ENCODE results near the gene PRDM16. TPM values are rescaled to one million over a fixed set of nuclear protein-coding genes. Genes with fewer than 3 reads are reported as not detected.

The PRDM16 gene
- total RNA-seq (2014; rRNA removed; shearing (Covaris generic)): 0.10 TPM in 1 of 2 replicates, not detected in the other

DNA sequence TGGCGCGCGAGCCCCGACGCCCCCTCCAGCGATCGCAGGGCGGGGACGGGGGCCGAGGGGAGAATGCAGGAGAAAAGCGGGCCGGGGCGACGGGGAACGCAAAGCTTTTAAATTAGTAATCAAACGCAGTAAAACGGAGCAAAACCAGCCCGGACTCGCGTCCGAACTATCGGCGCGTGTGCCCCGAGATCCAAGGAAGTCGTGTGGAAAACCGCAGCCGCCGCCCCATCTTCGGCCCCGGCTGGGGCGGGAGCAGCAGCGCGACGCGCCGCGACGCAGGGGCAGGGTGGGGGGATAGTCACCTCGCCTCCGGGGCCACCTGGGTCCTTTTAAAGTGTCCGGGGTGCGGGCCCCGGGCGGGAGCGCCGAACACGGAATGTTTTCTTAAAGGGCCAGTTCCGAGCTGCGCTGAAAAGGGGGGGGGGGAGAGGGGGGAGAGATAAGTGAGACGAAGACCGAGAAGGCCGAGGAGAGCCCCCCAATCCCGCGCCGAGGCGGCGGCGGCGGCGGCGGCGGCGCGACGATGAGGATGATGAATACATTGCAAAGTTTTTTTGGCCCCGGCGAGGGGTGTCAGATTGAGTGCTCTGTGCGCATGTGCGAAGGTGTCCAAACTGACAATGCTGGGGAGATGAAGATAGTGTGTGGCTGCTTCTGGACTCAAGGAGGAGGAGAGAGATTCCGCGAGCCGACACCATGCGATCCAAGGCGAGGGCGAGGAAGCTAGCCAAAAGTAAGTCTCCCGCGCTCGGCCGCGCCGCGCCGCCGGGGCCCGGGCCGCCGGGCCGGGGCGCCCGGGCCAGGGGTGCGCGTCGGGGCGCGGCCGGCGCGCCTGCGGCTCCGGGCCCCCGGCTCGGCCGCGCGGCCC lies at the start of gene PRDM16:
PRDM16 (plus strand) TSS at position 640 of the 868 bp plus-strand sequence; CDS start at position 697, 57 bp downstream.
- no peak for DNase-seq (ENCODE audit: low spot score)

DNA sequence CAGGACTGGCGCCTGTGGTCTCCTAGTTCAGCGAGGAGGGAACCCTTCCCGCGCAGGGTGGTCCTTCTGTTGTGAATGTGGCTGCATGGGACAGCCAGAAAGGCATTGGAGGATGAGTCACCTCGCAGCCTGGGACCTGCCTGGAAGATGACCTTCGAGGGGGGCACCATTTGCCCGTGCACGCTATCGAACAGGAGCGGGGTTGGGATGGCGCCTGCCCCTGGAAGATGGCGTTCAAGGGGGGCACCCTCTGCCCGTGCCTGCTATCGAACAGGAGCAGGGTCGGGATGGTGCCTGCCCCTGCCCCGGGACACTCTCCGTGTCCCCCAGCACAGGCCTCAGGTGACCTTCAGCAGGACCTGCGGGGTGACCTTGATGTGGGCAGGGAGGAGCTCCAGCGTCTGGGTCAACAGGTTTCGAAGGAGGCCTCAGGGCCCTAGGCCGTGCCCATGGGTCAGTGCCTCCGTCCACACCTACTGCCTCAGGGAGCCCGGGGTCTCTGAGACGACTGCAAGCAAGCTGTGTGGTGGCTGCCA lies 49.4 kb upstream of the PRDM16 start:
- no peak for DNase-seq (ENCODE audit: low spot score)

DNA sequence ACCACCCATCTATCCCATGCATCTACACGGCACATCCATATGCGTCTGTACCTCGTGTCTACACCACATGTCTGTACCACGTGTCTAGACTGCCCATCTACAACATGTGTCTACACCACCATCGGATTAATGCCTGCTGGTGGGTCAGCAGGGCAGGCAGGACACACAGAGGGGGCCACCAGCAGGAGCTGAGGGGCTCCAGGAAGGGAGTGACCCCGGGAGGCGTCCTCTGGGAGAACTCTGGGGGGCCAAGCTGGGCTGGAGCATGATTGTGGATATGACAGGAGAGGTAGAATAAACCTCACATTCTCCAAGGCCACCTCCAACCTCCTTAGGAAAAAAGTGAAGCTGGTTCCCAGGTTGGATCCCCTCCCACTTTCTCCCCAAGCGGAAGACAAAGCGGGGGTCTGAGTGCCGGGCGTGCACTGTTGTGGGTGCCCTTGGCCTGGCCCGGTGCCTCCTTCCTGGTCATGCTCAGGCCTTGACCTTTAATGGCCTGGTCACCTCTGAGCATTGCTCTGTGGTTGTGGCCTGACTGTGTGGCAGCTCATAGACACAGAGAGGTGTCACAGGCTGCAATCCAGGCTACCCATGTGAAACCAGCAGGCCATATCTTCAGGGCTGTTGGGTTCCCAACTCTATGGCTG lies 48.6 kb upstream of the PRDM16 start:
- DNase-seq (ENCODE audit: low spot score): no peak

DNA sequence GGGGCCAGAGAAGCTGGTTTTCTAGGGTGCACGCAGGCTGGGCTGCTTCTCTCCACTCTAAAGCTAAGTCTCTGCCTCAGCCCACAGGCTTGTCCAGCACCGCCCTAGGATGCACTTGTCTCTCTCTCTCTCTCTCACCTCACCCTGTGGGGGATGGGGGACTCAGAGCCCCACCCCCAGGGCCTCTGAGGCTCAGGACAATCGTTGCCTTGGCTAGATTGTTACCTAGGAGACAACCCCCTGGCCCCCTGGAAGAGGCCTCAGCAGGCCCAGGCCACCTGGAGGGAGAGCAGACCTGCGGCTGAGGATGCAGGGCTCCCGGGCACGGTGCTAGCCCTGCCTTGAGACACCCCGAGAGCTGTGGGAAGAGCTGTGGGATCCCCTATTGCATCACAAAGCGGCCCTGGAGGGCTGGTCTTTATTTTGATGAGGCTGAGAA lies 47.8 kb upstream of the PRDM16 start, which contains the start of gene ACTRT2:
ACTRT2 (plus strand) TSS at position 235 of the 439 bp plus-strand sequence. CDS start 220 bp downstream, outside the sequence.
- no peak for DNase-seq (ENCODE audit: low spot score)

DNA sequence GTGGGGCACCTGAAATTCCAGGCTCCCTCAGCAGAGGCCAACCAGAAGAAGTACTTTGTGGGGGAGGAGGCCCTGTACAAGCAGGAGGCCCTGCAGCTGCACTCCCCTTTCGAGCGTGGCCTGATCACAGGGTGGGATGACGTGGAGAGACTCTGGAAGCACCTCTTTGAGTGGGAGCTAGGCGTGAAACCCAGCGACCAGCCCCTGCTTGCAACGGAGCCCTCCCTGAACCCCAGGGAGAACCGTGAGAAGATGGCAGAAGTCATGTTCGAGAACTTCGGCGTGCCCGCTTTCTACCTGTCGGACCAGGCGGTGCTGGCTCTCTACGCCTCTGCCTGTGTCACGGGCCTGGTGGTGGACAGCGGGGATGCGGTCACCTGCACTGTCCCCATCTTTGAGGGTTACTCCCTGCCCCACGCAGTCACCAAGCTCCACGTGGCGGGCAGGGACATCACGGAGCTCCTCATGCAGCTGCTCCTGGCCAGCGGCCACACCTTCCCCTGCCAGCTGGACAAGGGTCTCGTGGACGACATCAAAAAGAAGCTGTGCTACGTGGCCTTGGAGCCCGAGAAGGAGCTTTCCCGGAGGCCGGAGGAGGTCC lies 47.1 kb upstream of the PRDM16 start:
- DNase-seq (ENCODE audit: low spot score): no peak

DNA sequence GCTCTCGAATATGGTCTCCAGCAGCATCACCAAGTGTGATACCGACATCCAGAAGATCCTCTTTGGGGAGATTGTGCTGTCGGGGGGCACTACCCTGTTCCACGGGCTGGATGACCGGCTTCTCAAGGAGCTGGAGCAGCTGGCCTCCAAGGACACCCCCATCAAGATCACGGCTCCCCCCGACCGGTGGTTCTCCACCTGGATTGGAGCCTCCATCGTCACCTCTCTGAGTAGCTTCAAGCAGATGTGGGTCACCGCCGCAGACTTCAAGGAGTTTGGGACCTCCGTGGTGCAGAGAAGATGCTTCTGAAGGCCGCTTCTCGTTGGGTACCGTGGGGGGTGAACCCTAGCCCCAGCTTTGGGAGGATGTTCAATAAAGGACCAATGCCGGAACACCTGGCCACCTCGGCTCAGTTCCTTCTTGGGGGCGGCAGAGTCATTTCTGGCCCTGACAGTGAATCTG lies 46.5 kb upstream of the PRDM16 start:
- DNase-seq (ENCODE audit: low spot score): no peak

DNA sequence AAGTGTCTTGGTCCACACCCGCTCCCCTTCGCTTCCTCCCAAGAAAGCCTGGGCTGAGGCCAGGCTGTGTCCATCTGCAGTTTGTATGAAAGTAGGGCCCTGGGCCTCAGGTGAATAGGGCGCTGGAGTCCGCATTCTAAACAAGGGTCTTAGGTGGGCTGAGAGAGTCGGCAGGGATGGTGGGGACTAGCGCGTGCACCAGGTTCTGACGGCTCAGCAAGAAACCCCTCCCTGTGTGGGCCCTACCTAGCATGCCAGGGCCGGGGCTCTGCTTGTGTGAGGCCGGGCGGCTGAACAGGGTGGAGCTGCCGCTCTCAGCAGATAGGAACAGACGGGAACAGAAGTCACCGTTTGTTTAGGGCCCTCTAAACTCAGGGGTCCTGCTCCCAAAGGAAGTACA lies 46.0 kb upstream of the PRDM16 start:
- no peak for DNase-seq (ENCODE audit: low spot score)

DNA sequence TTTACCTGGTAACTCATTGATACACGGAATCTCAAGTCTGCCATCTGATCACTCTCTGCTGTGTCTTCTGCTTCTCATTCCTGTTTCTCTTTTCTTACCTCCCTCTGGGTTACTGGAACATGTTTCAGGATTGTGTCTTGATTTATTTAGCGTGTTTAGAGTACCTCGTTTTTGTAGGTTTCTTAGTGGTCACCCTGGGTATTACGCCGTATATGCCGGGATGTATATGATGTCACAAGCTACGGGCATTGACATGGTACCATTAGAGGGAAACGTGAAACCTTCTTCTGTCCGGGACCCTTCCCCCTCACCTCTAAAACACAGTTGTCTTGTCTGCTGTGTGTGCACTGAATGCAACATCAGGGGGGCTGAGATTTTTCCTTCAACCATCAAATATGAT lies 45.0 kb upstream of the PRDM16 start:
- peak; percentile 28 for DNase-seq (ENCODE audit: low spot score)

DNA sequence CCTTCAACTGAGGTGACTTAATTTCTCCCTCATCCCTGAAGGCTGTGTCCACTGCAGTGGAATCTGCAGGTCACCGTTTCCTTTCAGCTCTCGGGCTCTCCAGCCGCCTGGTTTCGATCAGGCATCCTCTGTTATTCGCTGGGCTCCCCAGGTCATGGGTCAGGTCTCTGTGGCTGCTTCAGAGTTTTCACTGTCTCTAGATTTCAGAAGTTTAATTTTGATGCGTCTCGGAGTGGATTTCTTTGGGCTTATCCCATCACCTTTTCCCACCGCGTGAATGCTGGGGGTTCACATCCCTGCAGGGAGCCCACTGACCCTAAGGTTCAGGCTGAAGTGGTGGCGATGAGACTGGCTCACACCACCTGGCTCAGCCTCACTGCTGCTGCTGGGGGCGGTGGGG lies 44.4 kb upstream of the PRDM16 start:
- no peak for DNase-seq (ENCODE audit: low spot score)

DNA sequence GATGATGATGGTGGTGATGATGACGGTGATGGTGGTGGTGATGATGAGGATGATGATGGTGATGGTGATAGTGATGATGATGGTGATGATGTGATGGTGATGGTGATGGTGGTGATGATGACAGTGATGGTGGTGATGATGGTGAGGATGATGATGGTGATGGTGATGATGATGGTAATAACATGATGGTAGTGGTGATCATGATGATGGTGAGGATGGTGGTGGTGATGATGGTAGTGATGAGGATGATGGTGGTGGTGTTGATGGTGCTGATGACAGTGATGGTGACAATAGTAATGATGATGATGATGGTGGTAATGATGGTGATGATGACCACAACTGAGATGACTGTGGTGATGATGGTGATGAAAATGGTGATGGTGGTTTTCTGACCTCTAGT lies 42.9 kb upstream of the PRDM16 start:
- DNase-seq (ENCODE audit: low spot score): no peak

DNA sequence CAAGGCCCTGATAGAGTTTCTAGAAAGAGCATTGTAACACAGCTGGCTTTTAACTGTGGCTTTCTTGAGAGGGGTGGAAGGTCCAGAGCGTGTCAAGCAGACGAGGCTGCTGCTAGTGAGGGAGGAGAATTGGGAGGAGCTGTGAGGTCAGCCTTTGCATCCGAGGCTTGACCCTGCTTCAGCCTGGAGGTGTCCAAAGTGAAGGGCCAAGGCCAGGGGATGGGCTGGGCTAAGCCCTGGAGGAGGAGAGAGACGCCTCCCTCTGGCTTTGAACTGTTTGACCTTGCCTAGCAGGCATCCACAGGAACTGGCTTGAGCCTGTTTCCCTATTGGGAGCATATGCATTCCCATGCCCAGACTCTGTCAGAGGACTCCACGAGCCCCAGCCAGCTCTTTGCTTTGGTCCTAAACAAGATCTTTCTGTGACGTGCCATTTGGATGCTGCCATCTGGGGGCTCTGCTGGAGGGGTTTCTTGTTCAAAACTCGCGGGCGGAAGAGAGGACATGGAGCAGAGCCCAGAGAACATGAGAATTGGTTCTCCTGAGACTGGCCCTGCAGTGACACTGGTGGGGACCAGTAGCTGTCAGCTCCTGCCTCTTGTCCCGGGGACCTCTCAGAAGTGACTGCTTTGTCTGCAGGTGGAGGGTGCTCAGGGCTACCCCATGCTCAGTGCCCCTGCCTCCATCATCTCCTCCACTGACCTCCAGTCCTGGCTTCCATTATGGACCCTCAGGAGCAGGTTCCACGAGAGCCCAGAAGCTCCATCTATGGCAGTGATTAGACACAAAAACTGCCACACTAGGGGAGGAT lies 42.2 kb upstream of the PRDM16 start:
- no peak for DNase-seq (ENCODE audit: low spot score)

DNA sequence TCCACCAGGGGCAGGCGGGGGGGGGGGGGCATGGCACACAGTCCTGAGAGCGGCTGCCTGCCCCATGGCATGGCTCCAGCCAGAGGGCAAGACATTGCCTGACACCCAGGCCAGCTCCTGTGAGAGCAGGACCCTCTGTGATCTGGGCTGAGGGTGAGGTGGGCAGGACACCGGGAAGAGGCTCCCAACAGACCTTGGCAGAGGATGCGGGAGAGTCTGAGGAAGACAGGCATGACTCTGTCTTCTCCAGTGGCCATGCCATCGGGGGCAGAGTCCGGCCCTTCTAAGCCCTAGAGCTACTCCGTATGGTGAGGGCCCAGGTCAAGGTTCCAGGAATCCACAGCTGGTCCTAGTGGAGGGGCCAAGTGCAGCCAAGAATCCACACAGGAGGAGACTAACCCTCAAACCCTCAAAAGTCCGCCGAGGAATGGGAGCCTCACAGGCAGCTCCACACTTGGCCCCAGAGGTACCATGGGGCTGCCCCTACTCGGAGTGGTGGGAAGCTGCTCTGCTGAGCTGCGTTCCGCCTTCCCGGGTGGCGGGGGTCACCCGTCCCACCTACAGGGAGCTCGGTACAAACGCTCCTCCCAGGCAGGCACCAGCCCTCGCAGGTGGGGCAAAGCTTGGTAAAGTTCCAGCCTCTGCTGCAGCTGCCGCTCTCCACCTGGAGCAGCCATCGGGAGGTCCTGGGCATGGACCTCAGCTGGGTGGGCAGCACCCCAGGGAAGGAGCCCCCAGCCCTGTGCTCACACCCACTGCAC lies 41.2 kb upstream of the PRDM16 start:
- no peak for DNase-seq (ENCODE audit: low spot score)

DNA sequence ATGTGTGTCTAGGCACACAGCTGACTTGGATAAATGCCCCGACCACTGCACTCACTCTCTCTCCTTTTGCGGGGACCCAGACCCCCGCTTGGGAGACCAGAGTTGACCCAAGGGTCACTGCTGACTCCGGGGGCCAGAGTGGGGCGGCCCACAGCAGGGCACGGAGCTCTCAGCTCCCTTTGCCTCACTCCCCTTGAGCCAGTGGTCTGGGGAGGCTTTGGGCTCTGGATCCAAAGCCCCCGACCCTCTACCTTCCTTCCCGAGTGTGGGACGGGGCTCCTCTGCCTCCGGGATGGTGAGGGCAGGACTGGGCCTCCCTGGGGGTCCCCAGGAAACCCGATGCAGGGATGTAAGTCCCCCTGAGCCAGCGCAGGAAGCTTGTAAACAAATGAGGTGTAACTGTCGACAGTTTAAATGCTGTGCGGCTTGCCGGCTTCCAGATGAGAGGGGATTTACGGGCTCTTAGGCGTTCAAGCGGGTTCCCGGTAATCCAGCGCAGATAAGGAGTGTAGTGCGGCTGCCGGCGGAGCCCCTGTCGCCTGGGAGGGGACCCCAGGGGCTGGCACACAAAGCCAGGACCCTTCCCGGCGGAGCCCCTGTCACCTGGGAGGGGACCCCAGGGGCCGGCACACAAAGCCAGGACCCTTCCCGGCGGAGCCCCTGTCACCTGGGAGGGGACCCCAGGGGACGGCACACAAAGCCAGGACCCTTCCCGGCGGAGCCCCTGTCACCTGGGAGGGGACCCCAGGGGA lies 40.3 kb upstream of the PRDM16 start:
- no peak for DNase-seq (ENCODE audit: low spot score)

DNA sequence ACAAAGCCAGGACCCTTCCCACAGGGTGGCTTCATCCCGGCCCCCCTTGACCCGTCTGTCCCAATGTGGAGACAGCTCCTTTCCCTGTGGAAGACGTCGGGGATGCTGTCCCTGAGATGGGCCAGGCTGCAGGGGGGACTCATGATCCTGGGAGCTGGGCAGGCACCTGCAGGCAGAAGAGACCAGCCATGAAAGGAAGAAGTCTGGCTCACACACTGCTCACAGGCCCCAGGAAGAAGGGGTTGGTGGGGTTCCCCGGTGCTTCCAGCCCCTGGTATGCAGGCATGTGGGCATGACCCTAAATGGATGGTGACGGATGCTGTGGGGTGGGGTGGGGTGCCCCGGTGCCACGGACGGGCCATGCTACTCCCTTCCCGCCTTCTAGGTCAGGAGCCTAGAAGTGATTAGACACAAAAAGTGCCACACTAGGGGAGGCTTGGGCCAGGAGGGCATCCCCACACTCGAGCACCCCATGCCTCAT lies 39.5 kb upstream of the PRDM16 start:
- DNase-seq (ENCODE audit: low spot score): no peak

DNA sequence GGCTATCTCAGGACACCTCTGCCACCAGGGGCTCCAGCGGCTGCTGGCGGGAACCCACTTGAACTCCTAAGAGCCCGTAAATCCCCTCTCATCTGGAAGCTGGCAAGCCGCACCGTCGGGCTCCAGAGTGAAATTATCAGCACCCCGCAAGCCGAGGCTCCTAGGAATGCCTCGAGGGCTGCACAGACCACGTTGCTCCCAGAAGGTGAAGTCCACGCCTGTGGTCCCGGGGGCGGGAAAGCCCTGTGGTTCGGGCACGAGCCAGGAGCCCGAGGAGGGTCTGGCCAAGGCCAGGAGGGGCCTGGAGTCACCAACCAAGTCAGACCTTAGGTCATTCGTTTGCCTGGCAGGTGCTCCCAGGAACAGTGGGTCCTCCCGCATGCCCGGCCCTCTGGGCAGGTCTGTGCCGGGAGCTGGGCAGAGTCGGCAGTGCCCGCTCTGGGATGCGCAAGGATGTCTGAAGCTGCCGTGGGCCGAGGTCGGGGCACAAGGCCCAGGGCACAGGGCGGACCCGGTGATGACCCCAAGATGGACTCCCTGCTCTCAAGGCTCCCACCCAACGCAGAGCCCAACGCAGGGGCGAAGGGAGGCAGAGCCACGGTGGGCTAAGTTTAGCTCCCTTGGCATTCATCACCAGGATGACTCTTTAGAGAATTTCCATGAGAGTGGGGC lies 38.9 kb upstream of the PRDM16 start:
- no peak for DNase-seq (ENCODE audit: low spot score)

DNA sequence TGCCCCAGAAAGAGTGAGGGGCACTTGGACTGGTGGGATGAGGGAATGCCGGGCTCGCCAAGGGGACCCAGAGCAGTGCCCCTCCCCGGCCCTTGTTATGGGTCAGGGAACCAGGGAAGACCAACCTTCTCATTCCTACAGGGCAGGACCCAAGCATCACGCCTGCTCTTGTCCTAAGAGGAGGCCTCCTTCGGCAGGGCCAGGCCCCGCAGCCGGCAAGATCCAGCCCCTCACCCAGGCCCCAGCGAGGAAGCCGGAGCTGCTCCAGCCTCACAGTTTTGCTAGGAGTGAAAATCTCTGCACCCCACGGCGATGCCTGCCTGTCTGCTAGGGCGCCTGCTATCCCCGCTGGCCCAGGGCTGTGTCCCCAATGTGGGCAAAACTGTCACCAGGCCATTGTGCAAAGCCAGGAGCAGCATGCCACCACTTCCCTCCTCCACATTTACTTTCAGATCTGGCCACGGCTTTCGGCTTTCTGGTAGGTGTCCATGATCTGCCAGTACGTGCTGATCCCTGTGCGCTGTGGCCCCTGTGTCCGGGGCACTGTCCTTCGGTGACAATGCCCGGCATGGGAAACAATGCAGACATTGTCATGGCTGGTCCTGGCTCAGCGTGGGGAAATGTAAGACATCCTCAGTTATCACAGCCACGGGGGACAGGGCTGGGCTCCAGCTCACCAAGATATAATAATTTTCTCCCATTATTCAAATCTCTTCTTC lies 38.2 kb upstream of the PRDM16 start:
- no peak for DNase-seq (ENCODE audit: low spot score)

DNA sequence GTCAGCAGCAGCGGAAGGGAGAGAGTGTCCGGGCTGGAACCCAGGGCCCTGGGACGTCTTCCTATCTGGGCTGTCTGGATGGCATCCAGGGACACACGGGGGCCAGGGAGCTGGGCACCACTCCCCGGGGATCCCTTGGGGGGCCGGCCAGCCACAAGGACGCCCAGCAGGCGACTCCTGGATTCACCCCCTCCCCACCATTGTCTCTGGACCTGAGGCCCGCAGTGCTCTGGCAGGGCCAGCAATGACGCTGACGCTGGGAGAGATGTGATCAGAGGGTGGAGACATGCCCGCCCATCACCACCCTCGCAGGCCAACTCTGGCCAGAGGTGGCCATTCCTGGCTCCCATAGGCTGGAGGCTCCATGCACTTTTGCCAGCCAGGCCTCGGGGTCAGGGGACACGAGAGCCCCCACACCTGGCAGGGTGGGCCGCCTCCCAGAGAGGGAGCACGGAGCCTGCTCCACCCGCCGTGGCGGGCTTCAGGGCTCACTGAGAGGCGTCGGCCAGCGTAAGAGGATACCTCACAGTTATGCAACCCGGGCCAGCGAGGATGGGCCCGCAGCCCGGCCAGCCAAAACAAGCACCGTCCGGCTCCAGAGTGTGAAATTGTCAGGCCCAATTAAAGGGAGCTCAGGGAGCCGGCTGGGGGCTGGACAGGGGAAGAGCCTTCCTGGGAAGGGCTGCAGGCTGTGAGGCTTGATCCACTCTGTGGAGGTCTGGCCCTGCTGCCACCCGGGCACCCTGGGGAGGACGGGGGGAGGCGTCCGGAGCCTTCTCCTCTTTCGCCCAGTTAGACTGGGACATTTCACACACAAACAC lies 37.4 kb upstream of the PRDM16 start:
- DNase-seq (ENCODE audit: low spot score): peak; percentile 26

Measured in HT-29 (cell line).